Adrenal gland (tissue), 12 donors: ENCODE data around the gene MAP2K6. TPM values are rescaled to one million over a fixed set of nuclear protein-coding genes. Genes with fewer than 3 reads are reported as not detected.

Experiments used
- DNase-seq, 7 donors: peaks; one replicate each; pipeline ENCODE4 v3.0.0-alpha.2; 2019 to 2020
- H3K27ac ChIP-seq, 5 donors: fragments of 200-600 bp; sonication (generic) in 4 of 5; 1 replicate in 3 of 5; 2 replicates in 2 of 5; pipeline versions ENCODE4 v1.5.1 to v1.8.0; 2016 to 2020; ENCODE audit warnings: mild to moderate bottlenecking in 1 of 5
- H3K27me3 ChIP-seq: fragments of 200-600 bp; 2 replicates; pipeline ENCODE4 v1.8.0; 2021
- H3K36me3 ChIP-seq, 2 donors: fragments of 200-600 bp; replicated peaks in 1 of 2; 1 replicate in 1 of 2; 2 replicates in 1 of 2; pipeline versions ENCODE4 v1.5.1 to v1.8.0; 2018 to 2022
- H3K4me1 ChIP-seq, 2 donors: fragments of 200-600 bp; replicated peaks in 1 of 2; 1 replicate in 1 of 2; 2 replicates in 1 of 2; pipeline versions ENCODE4 v1.5.1 to v1.8.0; 2018 to 2021
- H3K4me3 ChIP-seq, 4 donors: fragments of 200-600 bp; sonication (generic) in 3 of 4; one replicate each; pipeline ENCODE4 v1.5.1; 2016 to 2018
- H3K9me3 ChIP-seq, 3 donors: fragments of 200-600 bp; sonication (generic) in 1 of 3; replicated peaks in 1 of 3; 1 replicate in 2 of 3; 2 replicates in 1 of 3; pipeline versions ENCODE4 v1.5.1 to v1.8.0; 2016 to 2021
- CTCF ChIP-seq, 6 experiments: fragments of 450-650 bp in 4 of 6; fragments of 200-600 bp in 2 of 6; sonication (generic) in 1 of 6; IDR thresholded peaks; 1 replicate in 5 of 6; 2 replicates in 1 of 6; pipeline versions ENCODE4 v1.5.1 to v1.8.0; 2016 to 2021; ENCODE audit warnings: antibody characterized with exemption in 6 of 6, mild to moderate bottlenecking in 2 of 6, moderate library complexity in 1 of 6
- POLR2A ChIP-seq, 2 donors: fragments of 450-650 bp; IDR thresholded peaks; one replicate each; pipeline ENCODE4 v1.6.1; 2017; ENCODE audit warnings: antibody characterized with exemption in 2 of 2, mild to moderate bottlenecking in 2 of 2, moderate library complexity in 1 of 2
- WGBS, 4 donors: extraction: QIAGEN DNeasy Blood & Tissue Kit in 2 of 4; methylation state at CpG; one replicate each; pipeline versions ENCODE4 v1.1.5 to v1.1.7; 2013 to 2017; 5-methylcytosine and 5-hydroxymethylcytosine counted together
- intact Hi-C, 2 donors: fragments of 100-400 bp; cut with DNase I; formaldehyde crosslinking; loops; one replicate each; pipeline versions ENCODE4 v1.14.1 to v1.15.0; 2022 to 2023
- polyA plus RNA-seq, 3 donors: library from polyadenylated mRNA; stranded (reverse); fragments of 200-250 nt in 2 of 3; fragments of 350-450 nt in 1 of 3; fragmentation: Illumina TruSeq in 1 of 3; extraction: RNeasy Lipid Tissue Mini Kit (QIAGEN cat#74804) in 1 of 3; gene quantifications; one replicate each; pipeline ENCODE4 v1.2.3, GENCODE V29; 2013 to 2014
- total RNA-seq, 9 donors: library from RNA; depleted of rRNA in 4 of 9; stranded (reverse); fragments of >200 nt in 4 of 9; fragments of 120-200 nt in 1 of 9; fragmentation: NEBNext Ultra II Directional in 1 of 9; extraction: Animal tissue kit (Norgen Biotek cat#: 25700) in 1 of 9; gene quantifications; one replicate each; pipeline versions ENCODE4 v1.1.0 to v1.2.4, GENCODE V29; 2013 to 2023
- donor health status: healthy with polysubstance abuse.
- donor health status: Bipolar disorder and iron deficiency.
- donor health status: DM: yes; HTN: yes; CAD: no.
- donor health status: DM: no; HTN: no; CAD: no.
- donor health status: DM: no; HTN: no; CAD: no.
- donor health status: DM: yes; HTN: yes; CAD: no.

MAP2K6 gene
- total and polyA plus RNA-seq, 12 donors: 0.53 to 7.0 (median 1.9) TPM

- no peak for TF ChIP-seq CTCF (IDR thresholded peaks at IDR 0.05)
- no peak for TF ChIP-seq POLR2A (IDR thresholded peaks at IDR 0.05)
- no peak overlapping the region for H3K4me3 ChIP-seq
- H3K27ac ChIP-seq: peak overlapping the region in 3 of 5 donors; percentile 36 to 91 (median 48)
- no peaks in the 10 kb centered on the region for H3K36me3 ChIP-seq
- intact Hi-C loops: no loop called here
- peaks cover 0 to 18% of the 10 kb centered on the region in 2 donors for H3K4me1 ChIP-seq
- no peaks in the 10 kb centered on the region for H3K27me3 ChIP-seq
- H3K9me3 ChIP-seq: no peaks in the 10 kb centered on the region
- 18 to 35% (median 28%) methylated on average over 2 of the region's 2 CpGs for WGBS, 4 donors
- DNase-seq: peak in 1 of 7 donors; percentile 16
These were observed 160.9 kb downstream of the MAP2K6 start for GRCh38 chr17:69575346-69575761.

DNA sequence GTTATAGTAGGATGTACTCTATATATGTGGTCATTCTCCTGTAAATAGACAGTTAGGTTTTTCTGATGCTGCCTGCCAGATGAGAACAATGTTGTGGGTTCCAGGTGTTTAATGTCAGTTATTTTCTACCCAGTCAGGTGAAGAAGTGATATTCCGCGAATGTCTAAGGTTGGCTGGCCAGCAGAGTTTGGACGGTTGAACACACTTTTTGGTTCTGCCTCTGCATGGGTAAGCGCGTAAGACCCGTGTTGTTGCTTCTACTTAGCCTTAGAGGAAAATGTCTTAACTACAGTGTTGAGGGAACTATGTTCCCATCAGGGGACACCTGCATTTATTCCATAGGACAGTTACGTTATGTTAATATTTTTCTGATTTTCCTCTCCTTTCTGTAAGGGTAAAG lies 162.6 kb downstream of the MAP2K6 start:
- no peak overlapping the region for H3K4me3 ChIP-seq
- no peaks in the 10 kb centered on the region for H3K9me3 ChIP-seq
- WGBS, 4 donors: 88 to 95% (median 94%) methylated on average over 7 of the region's 7 CpGs
- no peaks in the 10 kb centered on the region for H3K27me3 ChIP-seq
- TF ChIP-seq POLR2A (IDR thresholded peaks at IDR 0.05): no peak
- TF ChIP-seq CTCF (IDR thresholded peaks at IDR 0.05): no peak
- DNase-seq: no peak
- intact Hi-C loops: no loop called here
- H3K36me3 ChIP-seq: no peaks in the 10 kb centered on the region
- no peak overlapping the region for H3K27ac ChIP-seq
- peaks cover 0 to 18% of the 10 kb centered on the region in 2 donors for H3K4me1 ChIP-seq

DNA sequence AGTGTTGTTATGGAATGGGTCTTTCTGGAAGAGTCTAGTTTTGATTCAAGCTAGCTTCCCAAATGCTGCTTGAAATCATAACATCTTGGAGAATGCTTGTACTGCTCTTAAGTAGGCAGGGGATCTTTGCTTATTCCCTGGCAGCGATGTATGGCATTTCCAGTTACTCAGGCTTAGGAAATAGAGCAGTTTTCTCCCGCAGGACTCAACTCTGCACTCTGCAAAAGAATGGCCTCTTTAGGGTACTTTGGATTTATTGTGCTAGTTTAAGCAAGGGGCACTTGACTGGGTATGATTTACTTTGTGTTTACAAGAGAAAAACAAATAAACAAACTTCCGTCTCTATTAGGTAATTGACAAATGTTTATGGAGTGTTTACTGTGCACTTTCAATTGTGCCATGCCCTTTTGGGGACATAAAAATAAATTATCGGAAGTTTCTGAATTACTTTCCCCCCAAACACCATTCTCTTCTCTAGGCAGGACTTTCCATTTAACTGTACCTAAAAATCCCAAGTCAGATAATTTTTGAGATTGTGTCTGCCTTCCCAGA lies 164.0 kb downstream of the MAP2K6 start:
- H3K9me3 ChIP-seq: no peaks in the 10 kb centered on the region
- DNase-seq: no peak
- intact Hi-C loops: no loop called here
- peaks cover 0 to 18% of the 10 kb centered on the region in 2 donors for H3K4me1 ChIP-seq
- H3K36me3 ChIP-seq: no peaks in the 10 kb centered on the region
- 74 to 91% (median 81%) methylated on average over 4 of the region's 4 CpGs for WGBS, 4 donors
- H3K27ac ChIP-seq: no peak overlapping the region
- no peak overlapping the region for H3K4me3 ChIP-seq
- no peak for TF ChIP-seq CTCF (IDR thresholded peaks at IDR 0.05)
- peaks cover 4% of the 10 kb centered on the region for H3K27me3 ChIP-seq

DNA sequence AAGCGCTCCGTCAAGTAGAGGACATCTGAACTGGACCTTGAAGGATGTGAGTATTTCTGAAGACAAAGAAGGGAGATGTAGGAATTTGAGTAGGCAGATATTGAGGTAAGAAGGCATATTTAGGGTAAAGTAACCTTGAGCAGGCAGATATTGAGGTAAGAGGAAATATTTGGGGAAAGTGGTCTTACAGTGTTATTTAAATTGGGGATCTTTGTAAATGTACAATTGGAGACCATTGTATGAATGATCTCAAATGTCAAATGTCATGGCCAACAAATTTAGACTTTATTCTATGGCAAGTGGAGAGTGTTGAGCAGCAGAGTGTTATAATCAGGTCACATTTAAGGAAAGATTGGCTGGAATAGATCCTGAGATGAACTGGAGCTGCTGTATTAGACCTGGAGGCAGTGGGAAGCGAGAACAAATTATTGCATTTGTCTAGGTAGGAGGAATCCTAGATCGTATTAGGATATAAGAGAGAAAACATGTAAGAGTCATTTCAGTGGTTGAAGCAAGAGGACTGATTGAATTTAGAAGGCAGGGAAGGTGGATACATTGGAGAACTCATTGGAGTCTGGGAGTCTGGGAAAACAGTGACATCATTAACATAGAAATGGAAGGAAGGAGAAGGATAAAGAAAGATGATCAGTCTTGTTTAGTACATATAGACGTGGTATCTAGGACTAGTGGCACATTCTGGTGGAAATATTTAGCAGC lies 165.6 kb downstream of the MAP2K6 start:
- Histone ChIP-seq H3K36me3 (no peaks in the 10 kb centered on the region), H3K9me3 (no peaks in the 10 kb centered on the region), H3K4me1 (peaks cover 0 to 10% of the 10 kb centered on the region in 2 donors), H3K27ac (no peak overlapping the region), H3K4me3 (no peak overlapping the region), H3K27me3 (peaks cover 7% of the 10 kb centered on the region)
- TF ChIP-seq POLR2A (IDR thresholded peaks at IDR 0.05) (no peak), CTCF (IDR thresholded peaks at IDR 0.05) (no peak)
- intact Hi-C loops: no loop called here
- WGBS, 4 donors: 89 to 91% (median 90%) methylated on average over 5 of the region's 5 CpGs
- DNase-seq: no peak
